BLaER1 (cell line): ENCODE measurements around the gene LGMN.

ENCODE experiments used
- H3K27ac ChIP-seq: shearing (Covaris generic); formaldehyde crosslinking; 2 replicates; pipeline ENCODE4 v1.8.1; 2022
- H3K27me3 ChIP-seq: shearing (Covaris generic); formaldehyde crosslinking; 2 replicates; pipeline ENCODE4 v1.8.1; 2022
- H3K36me3 ChIP-seq: shearing (Covaris generic); formaldehyde crosslinking; 2 replicates; pipeline ENCODE4 v1.8.1; 2022
- H3K4me1 ChIP-seq: shearing (Covaris generic); formaldehyde crosslinking; 2 replicates; pipeline ENCODE4 v1.8.1; 2022
- H3K4me2 ChIP-seq: shearing (Covaris generic); formaldehyde crosslinking; 2 replicates; pipeline ENCODE4 v1.8.1; 2022
- H3K4me3 ChIP-seq: shearing (Covaris generic); formaldehyde crosslinking; 2 replicates; pipeline ENCODE4 v1.8.1; 2022
- H3K9ac ChIP-seq: shearing (Covaris generic); formaldehyde crosslinking; 2 replicates; pipeline ENCODE4 v1.8.1; 2022
- H3K9me3 ChIP-seq: shearing (Covaris generic); formaldehyde crosslinking; 2 replicates; pipeline ENCODE4 v1.8.1; 2022
- H4K20me1 ChIP-seq: shearing (Covaris generic); formaldehyde crosslinking; 2 replicates; pipeline ENCODE4 v1.8.1; 2022
- Cebpa-rat ChIP-seq: shearing (Covaris generic); IDR thresholded peaks from 2 replicates; pipeline ENCODE4 v1.8.1; 2022

The LGMN gene

DNA sequence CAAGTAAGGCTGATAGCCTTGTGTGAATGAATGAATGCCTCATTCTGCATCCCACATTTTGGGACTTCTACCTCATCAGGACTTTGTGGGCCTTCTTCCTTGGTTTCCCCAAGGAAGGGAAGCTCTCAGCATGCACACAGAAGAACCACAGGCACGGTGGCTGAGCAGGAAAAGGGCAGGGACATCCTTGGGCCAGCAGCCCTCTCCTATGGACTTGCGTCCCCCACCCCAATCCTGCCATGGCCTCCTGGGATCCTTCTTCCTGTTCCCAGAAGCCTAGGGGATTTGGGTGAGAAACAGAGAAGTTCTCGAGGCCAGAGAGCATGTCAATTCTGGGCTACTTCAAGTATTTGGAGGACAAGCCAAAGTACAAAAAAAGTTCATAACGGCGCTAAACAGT, 69.7 kb downstream of the LGMN start:
- Histone ChIP-seq H3K9ac (no peak overlapping the region), H3K9me3 (no peaks in the 10 kb centered on the region), H3K27ac (no peak overlapping the region), H3K4me3 (no peak overlapping the region), H3K4me2 (peak overlapping the region; percentile 43), H3K4me1 (peaks cover 39% of the 10 kb centered on the region), H3K36me3 (0 out of 2 replicates have a peak, but pooled peaks cover 17% of the 10 kb centered on the region), H4K20me1 (peaks cover 66% of the 10 kb centered on the region), H3K27me3 (peaks cover 36% of the 10 kb centered on the region)
- no peak for TF ChIP-seq Cebpa-rat

DNA sequence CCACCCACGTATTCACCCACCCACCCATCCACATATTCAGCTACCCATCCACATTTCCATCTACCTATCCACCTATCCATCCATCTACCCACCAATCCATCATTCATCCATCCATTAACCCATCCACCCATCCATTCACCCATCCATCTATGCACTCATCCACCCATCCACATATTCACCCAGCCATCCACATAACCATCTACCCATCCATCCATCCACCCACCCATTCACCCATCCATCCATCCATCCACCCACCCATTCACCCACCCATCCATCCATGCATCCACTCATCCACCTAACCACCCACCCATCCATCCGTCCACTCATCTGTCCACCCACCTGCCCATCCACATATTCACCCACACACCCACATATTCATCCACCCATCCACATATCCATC, 70.5 kb downstream of the LGMN start:
- Histone ChIP-seq H3K4me3 (no peak overlapping the region), H3K27me3 (peaks cover 38% of the 10 kb centered on the region), H3K4me2 (peak overlapping the region; percentile 80; the same call in 1 of the 2 replicates), H3K36me3 (0 out of 2 replicates have a peak, but pooled peaks cover 17% of the 10 kb centered on the region), H3K9ac (no peak overlapping the region), H3K9me3 (no peaks in the 10 kb centered on the region), H3K4me1 (peaks cover 39% of the 10 kb centered on the region), H3K27ac (no peak overlapping the region), H4K20me1 (peaks cover 71% of the 10 kb centered on the region)
- TF ChIP-seq Cebpa-rat, result no peak

DNA sequence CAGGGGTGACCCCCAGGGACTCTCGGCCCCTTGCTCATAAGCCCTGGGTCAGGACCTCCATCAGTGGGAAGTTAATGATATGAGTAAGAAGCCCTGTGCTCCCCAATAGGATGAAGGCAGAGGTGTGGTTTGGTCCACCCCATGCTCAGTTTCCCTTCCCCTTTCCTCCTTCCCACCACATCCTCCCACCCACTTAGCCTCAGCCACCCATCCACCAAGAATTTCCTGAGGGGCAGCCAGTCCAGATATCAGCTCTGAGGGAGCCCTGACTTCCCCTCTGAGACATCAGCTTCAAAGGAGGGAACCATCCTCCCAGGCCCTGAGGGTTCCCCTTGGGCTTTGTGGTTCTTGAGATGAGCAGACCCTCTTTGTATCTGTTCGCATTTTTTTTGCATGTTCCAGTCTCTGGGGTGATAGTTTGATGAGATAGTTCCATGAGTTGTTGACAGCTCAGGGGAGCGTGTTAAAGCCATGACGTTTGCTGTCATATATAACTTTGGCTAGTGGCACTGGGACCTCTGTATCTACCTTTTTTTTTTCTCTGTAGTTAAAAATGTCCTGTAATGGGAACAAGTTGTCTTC, 71.2 kb downstream of the LGMN start:
- Histone ChIP-seq H3K4me2 (peak overlapping the region; percentile 80), H3K9me3 (no peaks in the 10 kb centered on the region), H3K36me3 (0 out of 2 replicates have a peak, but pooled peaks cover 16% of the 10 kb centered on the region), H3K27ac (no peak overlapping the region), H4K20me1 (peaks cover 71% of the 10 kb centered on the region), H3K9ac (no peak overlapping the region), H3K4me1 (peaks cover 39% of the 10 kb centered on the region), H3K27me3 (peaks cover 38% of the 10 kb centered on the region), H3K4me3 (no peak overlapping the region)
- TF ChIP-seq Cebpa-rat, result no peak

DNA sequence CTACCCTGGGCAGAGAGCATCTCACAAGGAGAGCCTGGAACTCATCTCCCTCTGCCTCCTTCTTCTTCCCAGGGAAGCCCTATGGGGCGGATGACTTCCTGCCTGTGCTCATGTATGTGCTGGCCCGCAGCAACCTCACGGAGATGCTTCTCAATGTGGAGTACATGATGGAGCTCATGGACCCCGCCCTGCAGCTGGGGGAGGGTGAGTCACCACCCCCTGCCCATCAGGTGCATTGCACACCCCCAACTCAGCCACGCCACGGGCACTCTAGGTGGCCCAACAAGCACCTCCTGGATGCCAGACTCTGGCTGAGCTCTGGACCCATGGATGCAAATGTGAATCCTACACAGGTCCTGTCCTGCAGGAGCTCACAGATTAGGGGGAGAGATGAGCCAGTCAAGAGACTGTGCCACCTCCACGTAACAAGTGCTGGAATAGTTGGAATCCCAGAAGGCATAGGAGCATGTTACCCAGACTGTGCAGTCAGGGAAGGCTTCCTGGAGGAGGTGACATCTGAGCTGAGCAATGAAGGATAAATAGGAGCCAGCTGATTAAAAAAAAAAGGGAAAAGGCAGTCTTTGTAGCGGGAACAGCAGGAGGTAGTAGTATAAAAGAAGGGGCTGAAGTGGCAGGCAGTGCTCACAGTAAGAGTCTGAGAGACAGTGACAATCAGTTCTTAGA, 71.9 kb downstream of the LGMN start:
- H3K27ac ChIP-seq, result no peak overlapping the region
- H3K9ac ChIP-seq, result no peak overlapping the region
- peaks cover 39% of the 10 kb centered on the region for H3K4me1 ChIP-seq
- H3K36me3 ChIP-seq, result 0 out of 2 replicates have a peak, but pooled peaks cover 10% of the 10 kb centered on the region
- H3K4me3 ChIP-seq, result no peak overlapping the region; the same call in 1 of the 2 replicates
- H4K20me1 ChIP-seq, result peaks cover 72% of the 10 kb centered on the region
- TF ChIP-seq Cebpa-rat, result no peak
- H3K9me3 ChIP-seq, result no peaks in the 10 kb centered on the region
- H3K4me2 ChIP-seq, result peak overlapping the region; percentile 80
- peaks cover 38% of the 10 kb centered on the region for H3K27me3 ChIP-seq

DNA sequence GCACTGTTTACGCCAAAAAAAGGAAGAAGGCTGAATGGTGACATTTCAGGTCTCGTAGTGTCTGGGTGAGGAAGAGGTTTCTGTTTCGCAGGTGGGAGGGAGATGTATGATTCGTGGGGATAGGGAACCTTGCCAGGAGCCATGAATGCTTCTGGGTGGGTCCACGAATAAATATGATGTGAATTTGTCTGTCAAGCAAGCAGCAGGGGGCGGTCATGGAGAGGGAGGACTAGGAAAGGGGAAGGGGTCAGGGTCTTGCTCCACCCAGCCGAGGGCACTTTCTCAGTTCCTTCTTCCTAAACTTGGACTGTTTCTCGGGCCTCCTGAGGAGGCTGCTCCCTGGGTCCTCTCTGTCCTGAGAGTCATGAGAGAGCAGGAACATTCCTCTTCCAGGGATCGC, 72.5 kb downstream of the LGMN start:
- H3K9ac ChIP-seq, result no peak overlapping the region
- peak overlapping the region; percentile 80 for H3K4me2 ChIP-seq
- no peak for TF ChIP-seq Cebpa-rat
- 0 out of 2 replicates have a peak, but pooled peaks cover 8% of the 10 kb centered on the region for H3K36me3 ChIP-seq
- H3K4me3 ChIP-seq, result no peak overlapping the region; the same call in 1 of the 2 replicates
- no peak overlapping the region for H3K27ac ChIP-seq
- no peaks in the 10 kb centered on the region for H3K9me3 ChIP-seq
- peaks cover 39% of the 10 kb centered on the region for H3K4me1 ChIP-seq
- H4K20me1 ChIP-seq, result peaks cover 73% of the 10 kb centered on the region
- H3K27me3 ChIP-seq, result peaks cover 38% of the 10 kb centered on the region

DNA sequence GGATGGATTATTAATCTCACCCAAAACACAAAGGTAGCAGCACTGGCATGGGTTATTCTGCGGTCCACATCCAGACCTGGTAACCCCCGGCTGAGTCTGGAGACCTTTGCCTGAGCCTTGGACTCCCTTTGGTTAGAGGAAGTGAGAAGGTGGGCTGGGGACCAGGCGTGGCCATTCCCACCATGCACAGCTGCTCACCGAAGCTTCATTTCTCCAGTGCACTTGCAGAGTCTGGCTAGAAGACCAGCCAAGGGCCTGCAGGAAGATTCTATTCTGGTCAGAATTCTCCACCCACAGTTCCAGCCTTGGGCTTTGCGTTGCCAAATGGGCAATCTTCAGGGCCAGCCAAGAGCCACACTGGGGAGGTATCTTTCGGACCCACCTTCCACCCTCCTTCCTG, 73.0 kb downstream of the LGMN start:
- H4K20me1 ChIP-seq, result peaks cover 70% of the 10 kb centered on the region

DNA sequence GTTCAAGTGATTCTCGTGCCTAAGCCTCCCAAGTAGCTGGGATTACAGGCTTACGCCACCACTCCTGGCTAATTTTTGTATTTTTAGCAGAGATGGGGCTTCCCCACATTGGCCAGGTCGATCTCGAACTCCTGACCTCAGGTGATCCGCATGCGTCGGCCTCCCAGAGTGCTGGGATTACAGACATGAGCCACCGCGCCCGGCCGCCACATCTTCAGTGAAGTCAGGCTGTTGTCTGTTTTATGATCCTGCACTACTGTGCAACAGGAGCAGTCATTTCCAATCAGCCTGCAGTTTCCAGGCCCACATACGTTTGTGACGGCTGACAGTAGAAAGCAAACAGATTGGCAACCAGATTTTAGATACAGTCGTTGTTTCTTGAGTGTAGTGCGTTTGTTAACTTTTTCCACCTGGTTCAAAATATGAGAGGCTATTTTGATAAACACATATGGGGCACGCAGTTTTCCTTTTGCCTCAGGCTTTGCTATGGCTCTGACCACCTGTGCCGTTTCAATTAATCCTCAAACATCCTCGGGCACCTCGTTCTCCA, 74.8 kb downstream of the LGMN start:
- peaks cover 56% of the 10 kb centered on the region for H3K4me1 ChIP-seq
- TF ChIP-seq Cebpa-rat, result no peak

More for the DNA sequence above, 73.0 kb downstream of the LGMN start:
- H3K4me3 ChIP-seq, result no peak overlapping the region
- peaks cover 38% of the 10 kb centered on the region for H3K27me3 ChIP-seq
- H3K9ac ChIP-seq, result no peak overlapping the region
- TF ChIP-seq Cebpa-rat, result no peak
- peak overlapping the region; percentile 80 for H3K4me2 ChIP-seq
- H3K27ac ChIP-seq, result no peak overlapping the region
- H3K4me1 ChIP-seq, result peaks cover 44% of the 10 kb centered on the region
- H3K36me3 ChIP-seq, result 0 out of 2 replicates have a peak, but pooled peaks cover 8% of the 10 kb centered on the region
- H3K9me3 ChIP-seq, result no peaks in the 10 kb centered on the region

DNA sequence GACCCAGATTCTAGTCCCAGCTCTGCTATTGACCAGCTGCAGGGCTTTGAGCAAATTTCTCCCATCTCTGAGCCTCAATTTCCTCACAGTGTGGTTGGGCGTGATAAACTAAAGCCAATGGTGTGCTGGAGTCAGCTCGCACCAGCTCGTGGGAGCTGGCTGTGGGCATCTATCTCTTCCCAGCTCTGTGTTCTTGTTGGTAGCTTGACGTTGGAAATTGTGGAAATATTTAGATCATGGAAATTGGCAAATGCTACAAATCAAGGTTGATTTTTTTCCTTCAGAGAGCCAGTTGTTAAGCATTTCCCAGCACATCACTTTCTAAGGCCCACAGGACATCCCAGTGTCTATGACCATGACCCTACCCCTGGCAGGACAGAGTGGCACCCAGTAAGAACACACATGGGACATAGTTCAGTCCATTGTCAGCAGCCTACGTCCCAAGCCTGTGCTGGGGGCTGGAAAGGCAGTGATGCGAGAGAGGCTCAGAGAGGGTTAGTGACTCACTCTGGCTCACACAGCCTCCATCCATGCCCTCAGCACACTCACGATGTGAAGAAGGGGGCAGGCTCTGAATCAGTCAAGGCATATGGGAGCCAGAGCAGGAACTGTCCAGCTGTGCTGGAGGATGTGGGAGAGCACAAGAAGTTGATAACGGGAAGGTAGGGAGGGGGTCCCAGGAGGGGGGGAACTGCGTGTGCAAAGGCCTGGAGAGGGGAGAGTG, 77.6 kb downstream of the LGMN start:
- H3K27ac ChIP-seq, result no peak overlapping the region
- peak overlapping the region; percentile 78 for H3K4me2 ChIP-seq
- H3K9ac ChIP-seq, result no peak overlapping the region
- H3K27me3 ChIP-seq, result peaks cover 21% of the 10 kb centered on the region
- H4K20me1 ChIP-seq, result peaks cover 64% of the 10 kb centered on the region
- peaks cover 61% of the 10 kb centered on the region for H3K4me1 ChIP-seq
- H3K36me3 ChIP-seq, result no peaks in the 10 kb centered on the region
- no peak overlapping the region for H3K4me3 ChIP-seq
- no peak for TF ChIP-seq Cebpa-rat
- no peaks in the 10 kb centered on the region for H3K9me3 ChIP-seq

More for the DNA sequence above, 74.8 kb downstream of the LGMN start:
- Histone ChIP-seq H3K9ac (no peak overlapping the region), H3K9me3 (no peaks in the 10 kb centered on the region), H3K4me2 (no peak overlapping the region), H3K36me3 (0 out of 2 replicates have a peak, but pooled peaks cover 2% of the 10 kb centered on the region), H4K20me1 (peaks cover 70% of the 10 kb centered on the region), H3K27ac (no peak overlapping the region), H3K27me3 (peaks cover 25% of the 10 kb centered on the region), H3K4me3 (no peak overlapping the region)

DNA sequence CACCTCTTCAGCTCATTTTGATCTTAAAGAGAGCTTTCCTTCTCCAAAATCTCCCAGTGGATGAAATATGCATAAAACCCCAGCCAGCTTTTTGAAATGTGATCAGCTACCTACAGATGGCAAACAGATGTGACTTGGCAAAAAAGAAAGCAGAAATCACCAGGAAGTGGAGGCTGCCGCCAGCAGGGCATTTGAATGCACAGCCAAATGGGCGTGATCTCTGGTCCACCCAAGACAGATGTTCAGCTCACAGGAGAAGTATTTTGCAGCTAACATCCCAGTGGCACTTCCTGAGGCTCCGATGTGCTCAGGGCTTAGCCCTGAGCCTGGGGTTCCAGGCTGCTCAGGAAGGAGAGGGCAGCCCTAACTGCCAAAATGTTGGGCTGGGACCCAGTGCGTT, 78.3 kb downstream of the LGMN start:
- Histone ChIP-seq H3K27me3 (peaks cover 15% of the 10 kb centered on the region), H3K9me3 (no peaks in the 10 kb centered on the region), H3K9ac (no peak overlapping the region), H4K20me1 (peaks cover 58% of the 10 kb centered on the region), H3K36me3 (no peaks in the 10 kb centered on the region), H3K4me3 (no peak overlapping the region), H3K4me2 (peak overlapping the region; percentile 78), H3K27ac (no peak overlapping the region), H3K4me1 (peaks cover 61% of the 10 kb centered on the region)
- no peak for TF ChIP-seq Cebpa-rat
